Stimulated activated naive CD8-positive, alpha-beta T cell treated with anti-CD3 and anti-CD28 coated beads, Interleukin-15, Interleukin-2, amounts not matched to agents 100 ng/mL and 50 ng/mL, for 24 hours (primary cell): ENCODE data around the gene RSRP1.

Experiments
- H3K27ac Mint-ChIP-seq: one replicate; pipeline ENCODE4 v1.8.0; 2021; ENCODE audit warnings: mild to moderate bottlenecking, mixed read lengths
- H3K27me3 Mint-ChIP-seq: one replicate; pipeline ENCODE4 v1.8.0; 2021; ENCODE audit warnings: mixed read lengths
- H3K36me3 Mint-ChIP-seq: one replicate; pipeline ENCODE4 v1.8.0; 2021; ENCODE audit warnings: low read depth, mixed read lengths
- H3K4me1 Mint-ChIP-seq: one replicate; pipeline ENCODE4 v1.8.0; 2021; ENCODE audit warnings: low read depth, mixed read lengths
- H3K4me3 Mint-ChIP-seq: one replicate; pipeline ENCODE4 v1.8.0; 2021; ENCODE audit warnings: mild to moderate bottlenecking, mixed read lengths
- H3K9me3 Mint-ChIP-seq: one replicate; pipeline ENCODE4 v1.8.0; 2021; ENCODE audit warnings: mixed read lengths

The RSRP1 gene

DNA sequence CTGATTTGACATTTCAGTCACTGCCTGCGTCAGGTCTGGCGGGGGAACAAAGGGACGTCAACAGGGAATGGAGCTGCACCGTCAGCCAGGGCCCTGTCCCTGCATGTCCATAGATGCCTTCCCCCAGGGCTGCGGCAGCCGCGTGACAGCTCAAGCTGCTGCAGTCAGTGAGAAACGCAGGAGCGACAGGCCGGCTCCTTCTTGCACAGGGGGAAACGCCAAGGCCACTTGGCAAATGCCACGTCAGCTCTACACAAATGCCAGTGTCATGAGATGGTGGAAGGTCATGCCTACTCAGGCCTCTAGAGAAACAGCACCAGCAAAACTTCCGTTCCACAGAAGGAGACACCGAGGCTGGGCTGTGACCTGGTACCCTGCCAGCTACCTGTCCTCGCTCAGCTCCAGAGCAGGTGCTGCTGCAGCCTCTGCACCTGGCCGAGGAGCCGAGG, 52.7 kb downstream of the RSRP1 start:
- Mint-ChIP-seq H3K36me3 (no peaks in the 10 kb centered on the region), H3K27me3 (no peaks in the 10 kb centered on the region), H3K4me1 (peaks cover 16% of the 10 kb centered on the region), H3K9me3 (no peaks in the 10 kb centered on the region), H3K27ac (no peak overlapping the region), H3K4me3 (no peak overlapping the region)

DNA sequence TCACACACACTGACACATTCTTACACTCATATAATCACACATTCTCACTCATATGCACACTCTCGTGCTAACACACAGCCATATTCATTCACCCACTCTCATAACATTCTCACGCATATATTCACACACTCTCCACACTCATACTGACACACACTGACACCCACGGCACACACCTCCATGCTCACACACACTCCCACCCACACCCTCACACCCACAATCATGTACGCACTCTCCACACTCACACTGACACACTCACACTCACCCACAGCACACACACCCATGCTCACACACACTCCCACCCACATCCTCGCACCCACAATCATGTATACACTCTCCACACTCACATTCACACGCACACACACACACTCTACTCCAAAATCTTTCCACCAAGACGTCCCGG, 53.2 kb downstream of the RSRP1 start:
- peaks cover 16% of the 10 kb centered on the region for H3K4me1 Mint-ChIP-seq
- no peaks in the 10 kb centered on the region for H3K9me3 Mint-ChIP-seq
- no peaks in the 10 kb centered on the region for H3K27me3 Mint-ChIP-seq
- H3K27ac Mint-ChIP-seq = no peak overlapping the region
- H3K4me3 Mint-ChIP-seq = no peak overlapping the region
- no peaks in the 10 kb centered on the region for H3K36me3 Mint-ChIP-seq

GRCh38 chr1:25193229-25193628, 54.0 kb downstream of the RSRP1 start:
- Mint-ChIP-seq H3K4me3 (no peak overlapping the region), H3K4me1 (peaks cover 9% of the 10 kb centered on the region), H3K36me3 (no peaks in the 10 kb centered on the region), H3K27me3 (no peaks in the 10 kb centered on the region), H3K27ac (no peak overlapping the region), H3K9me3 (no peaks in the 10 kb centered on the region)
